Frontal cortex (tissue), 4 donors: ENCODE data around the gene RFESD. TPM values are rescaled to one million over a fixed set of nuclear protein-coding genes. Genes with fewer than 3 reads are reported as not detected.
"Not testable (repeated sequence)": the region's sequence is repeated elsewhere in the genome, so short reads cannot be mapped to it uniquely, and the experiment has no call there.

Experiments used
- DNase-seq, 2 donors: peaks; one replicate each; pipeline ENCODE4 v3.0.0; 2012; ENCODE audit warnings: low spot score in 2 of 2
- FAIRE-seq: peaks from 2 replicates; lab custom pipeline; 2012; peaks lifted over from hg19 to GRCh38; lab: Jason Lieb, UNC
- total RNA-seq: library from RNA; depleted of rRNA; stranded (reverse); fragments of >200 nt; gene quantifications from one replicate; pipeline ENCODE4 v1.2.3, GENCODE V29; 2014
- donor health status: control.
- donor health status: control.
- donor health status: control.

RFESD gene
- total RNA-seq, 1 donor from 2014 or later = 1.2 TPM

- FAIRE-seq (no peak), DNase-seq (no peak)
Observed at GRCh38 chr5:95701074-95701473, 54.5 kb downstream of the RFESD start.

GRCh38 chr5:95704150-95704549 lies 57.6 kb downstream of the RFESD start:
- no peak for FAIRE-seq
- no peak for DNase-seq

DNA sequence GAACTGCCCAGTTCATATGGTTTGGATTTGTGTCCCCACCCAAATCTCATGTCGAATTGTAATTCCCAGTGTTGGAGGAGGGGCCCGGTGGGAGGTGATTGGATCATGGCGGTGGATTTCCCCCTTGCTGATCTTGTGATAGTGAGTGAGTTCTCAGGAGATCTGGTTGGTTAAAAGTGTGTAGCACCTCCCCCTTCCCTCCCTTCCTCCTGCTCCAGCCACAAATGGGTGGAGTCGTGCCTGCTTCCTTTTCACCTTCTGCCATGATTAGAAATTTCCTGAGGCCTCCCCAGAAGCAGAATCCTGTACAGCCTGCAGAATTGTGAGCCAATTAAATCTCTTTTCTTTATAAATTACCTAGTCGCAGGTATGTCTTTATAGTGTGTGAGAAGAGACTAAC lies 59.6 kb downstream of the RFESD start:
- FAIRE-seq, DNase-seq: not testable (repeated sequence)

- DNase-seq = no peak
- no peak for FAIRE-seq
Observed at GRCh38 chr5:95707055-95707454, 60.5 kb downstream of the RFESD start.

Other genes with a start within 250 kb of the RFESD start
- gene SKIC3, start 91.8 kb upstream of the RFESD start, total RNA-seq = 152 TPM
- 13.0 TPM for gene ARSK, start 91.7 kb upstream of the RFESD start, total RNA-seq
- not detected for gene GPR150, start 26.7 kb upstream of the RFESD start, total RNA-seq
- 0.82 TPM for gene SPATA9, start 36.2 kb downstream of the RFESD start, total RNA-seq
- 312 TPM for gene RHOBTB3, start 84.6 kb downstream of the RFESD start, total RNA-seq
- gene GLRX, start 175.9 kb downstream of the RFESD start, total RNA-seq = 9.8 TPM